Activated B cell treated with CpG ODN at 0.5 μM for 24 hours (primary cell): ENCODE data around the gene RASA3. TPM values are rescaled to one million over a fixed set of nuclear protein-coding genes. Genes with fewer than 3 reads are reported as not detected.

Experiments
- ATAC-seq: fragments of 200-7000 bp; cut with Tn5 transposase; one replicate; pipeline ENCODE4 v1.10.0; 2021; ENCODE audit warnings: low read depth, mild to moderate bottlenecking, moderate library complexity
- CTCF ChIA-PET: fragments of 350-600 bp; sonication (Branson Sonifier 250); formaldehyde crosslinking; loops from one replicate; lab custom pipeline; 2021; ENCODE audit warnings: antibody characterized with exemption; lab: Charles Lee
- POLR2A ChIA-PET: fragments of 350-600 bp; sonication (Branson Sonifier 250); formaldehyde crosslinking; loops from one replicate; lab custom pipeline; 2021; ENCODE audit warnings: antibody characterized with exemption; lab: Charles Lee
- DNase-seq: peaks from one replicate; pipeline ENCODE4 v3.0.0; 2022
- H3K27ac Mint-ChIP-seq: one replicate; pipeline ENCODE4 v1.8.0; 2020; ENCODE audit warnings: mixed read lengths
- H3K27me3 Mint-ChIP-seq: one replicate; pipeline ENCODE4 v1.8.0; 2021; ENCODE audit warnings: mixed read lengths
- H3K36me3 Mint-ChIP-seq: one replicate; pipeline ENCODE4 v1.8.0; 2021; ENCODE audit warnings: low read depth, mixed read lengths
- H3K4me1 Mint-ChIP-seq: one replicate; pipeline ENCODE4 v1.8.0; 2021; ENCODE audit warnings: mixed read lengths
- H3K4me3 Mint-ChIP-seq: one replicate; pipeline ENCODE4 v1.8.0; 2020; ENCODE audit warnings: mild to moderate bottlenecking, mixed read lengths
- H3K9me3 Mint-ChIP-seq: one replicate; pipeline ENCODE4 v1.8.0; 2020; ENCODE audit warnings: mixed read lengths
- intact Hi-C: fragments of 100-400 bp; cut with micrococcal nuclease; formaldehyde crosslinking; loops from one replicate; pipeline ENCODE4 v1.15.1; 2024
- total RNA-seq: library from RNA; stranded (reverse); gene quantifications from 2 replicates; pipeline ENCODE4 v1.2.3, GENCODE V29; 2022
- TF ChIP-seq, protein P1 (sequence below): fragments of 200-600 bp; IDR thresholded peaks from one replicate; pipeline ENCODE4 v1.8.0; 2022; ENCODE audit warnings: antibody characterized with exemption, mild to moderate bottlenecking

The RASA3 gene
- total RNA-seq, 1 donor from 2014 or later: 20.4 TPM

DNA sequence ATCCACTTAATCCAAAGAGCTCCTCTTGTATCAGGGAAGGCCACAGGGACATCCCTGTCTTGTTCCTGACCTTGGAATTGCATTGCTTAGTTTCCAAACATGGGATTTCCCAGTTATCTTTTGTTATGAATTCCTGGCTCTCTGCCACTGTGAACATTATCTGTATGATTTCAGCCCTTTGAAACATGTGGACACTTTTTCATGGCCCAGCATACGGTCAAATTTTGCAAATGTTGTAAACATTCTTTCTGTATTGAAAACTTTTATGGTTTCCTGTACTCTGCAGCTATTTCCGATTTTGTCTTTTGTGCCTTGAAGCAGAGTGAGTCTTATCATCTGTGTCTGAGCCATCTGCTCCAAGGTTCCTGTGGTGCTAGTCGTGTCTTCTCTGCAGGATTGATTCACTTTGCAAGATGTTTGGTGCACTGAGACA is 42.1 kb upstream of the RASA3 start:
- CTCF ChIA-PET: no interaction called here
- TF ChIP-seq, protein P1, sequence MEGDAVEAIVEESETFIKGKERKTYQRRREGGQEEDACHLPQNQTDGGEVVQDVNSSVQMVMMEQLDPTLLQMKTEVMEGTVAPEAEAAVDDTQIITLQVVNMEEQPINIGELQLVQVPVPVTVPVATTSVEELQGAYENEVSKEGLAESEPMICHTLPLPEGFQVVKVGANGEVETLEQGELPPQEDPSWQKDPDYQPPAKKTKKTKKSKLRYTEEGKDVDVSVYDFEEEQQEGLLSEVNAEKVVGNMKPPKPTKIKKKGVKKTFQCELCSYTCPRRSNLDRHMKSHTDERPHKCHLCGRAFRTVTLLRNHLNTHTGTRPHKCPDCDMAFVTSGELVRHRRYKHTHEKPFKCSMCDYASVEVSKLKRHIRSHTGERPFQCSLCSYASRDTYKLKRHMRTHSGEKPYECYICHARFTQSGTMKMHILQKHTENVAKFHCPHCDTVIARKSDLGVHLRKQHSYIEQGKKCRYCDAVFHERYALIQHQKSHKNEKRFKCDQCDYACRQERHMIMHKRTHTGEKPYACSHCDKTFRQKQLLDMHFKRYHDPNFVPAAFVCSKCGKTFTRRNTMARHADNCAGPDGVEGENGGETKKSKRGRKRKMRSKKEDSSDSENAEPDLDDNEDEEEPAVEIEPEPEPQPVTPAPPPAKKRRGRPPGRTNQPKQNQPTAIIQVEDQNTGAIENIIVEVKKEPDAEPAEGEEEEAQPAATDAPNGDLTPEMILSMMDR: no peak
- H3K36me3 Mint-ChIP-seq: no peaks in the 10 kb centered on the region
- H3K27ac Mint-ChIP-seq: no peak overlapping the region
- POLR2A ChIA-PET: no interaction called here
- no peaks in the 10 kb centered on the region for H3K4me1 Mint-ChIP-seq
- DNase-seq (no peak), ATAC-seq (no peak)
- H3K4me3 Mint-ChIP-seq: no peak overlapping the region
- H3K27me3 Mint-ChIP-seq: peaks cover 9% of the 10 kb centered on the region
- intact Hi-C loops: no loop called here
- peaks cover 8% of the 10 kb centered on the region for H3K9me3 Mint-ChIP-seq

DNA sequence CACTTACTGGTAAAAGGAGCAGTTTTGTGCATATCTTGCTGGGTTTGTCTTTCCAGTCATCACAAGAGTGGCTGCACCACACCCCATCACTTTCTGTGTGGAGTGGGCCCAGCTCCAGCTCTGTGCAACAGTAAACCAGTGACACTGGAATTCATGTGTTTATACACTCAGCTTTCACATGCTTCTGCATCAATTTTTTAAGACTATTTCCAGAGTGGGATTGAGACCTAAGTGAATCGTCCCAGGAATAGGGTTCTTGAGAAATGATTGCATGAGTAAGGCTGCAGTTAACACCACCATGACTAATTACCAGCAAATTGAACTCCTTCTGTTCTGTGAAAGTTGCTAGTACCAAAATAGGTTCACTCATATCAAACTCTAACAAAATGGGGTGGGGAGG is 41.3 kb upstream of the RASA3 start:
- POLR2A ChIA-PET: no interaction called here
- ATAC-seq (no peak), DNase-seq (no peak)
- Mint-ChIP-seq H3K36me3 (no peaks in the 10 kb centered on the region), H3K27me3 (peaks cover 11% of the 10 kb centered on the region), H3K27ac (no peak overlapping the region), H3K4me1 (no peaks in the 10 kb centered on the region), H3K9me3 (peaks cover 8% of the 10 kb centered on the region), H3K4me3 (no peak overlapping the region)
- CTCF ChIA-PET: no interaction called here
- TF ChIP-seq, protein P1: no peak
- intact Hi-C loops: no loop called here

- ChIA-PET POLR2A (no interaction called here), CTCF (no interaction called here)
- intact Hi-C loops: no loop called here
- Mint-ChIP-seq H3K27me3 (peaks cover 6% of the 10 kb centered on the region), H3K9me3 (peaks cover 8% of the 10 kb centered on the region), H3K4me1 (no peaks in the 10 kb centered on the region), H3K4me3 (no peak overlapping the region), H3K36me3 (no peaks in the 10 kb centered on the region), H3K27ac (no peak overlapping the region)
- ATAC-seq (no peak), DNase-seq (no peak)
- TF ChIP-seq, protein P1: no peak
These were observed 40.8 kb upstream of the RASA3 start for GRCh38 chr13:114173272-114173671.

DNA sequence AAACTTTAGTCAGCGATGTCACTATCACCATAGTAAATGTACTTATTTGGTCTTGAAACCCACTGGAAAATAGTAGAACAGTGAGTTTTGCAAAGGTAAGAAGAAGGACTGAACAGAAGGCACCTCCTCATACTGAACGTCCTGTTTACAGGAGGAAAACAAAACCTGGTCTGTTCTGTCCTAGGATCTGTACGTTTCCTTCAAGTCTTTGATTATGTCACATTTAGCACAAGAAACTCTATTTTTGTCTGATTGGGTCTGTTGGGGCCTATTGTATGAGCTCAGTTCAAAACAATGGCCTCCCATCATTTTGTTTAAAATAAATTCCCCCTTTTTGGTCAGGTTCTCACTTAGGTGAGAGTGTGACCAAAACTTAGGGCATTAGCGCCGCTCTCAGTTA is 35.5 kb upstream of the RASA3 start:
- TF ChIP-seq, protein P1: no peak
- POLR2A ChIA-PET: no interaction called here
- no peak for ATAC-seq
- Mint-ChIP-seq H3K4me1 (peaks cover 12% of the 10 kb centered on the region), H3K4me3 (no peak overlapping the region), H3K36me3 (no peaks in the 10 kb centered on the region), H3K9me3 (no peaks in the 10 kb centered on the region), H3K27me3 (peaks cover 18% of the 10 kb centered on the region), H3K27ac (no peak overlapping the region)
- no peak for DNase-seq
- CTCF ChIA-PET: no interaction called here
- intact Hi-C loops: no loop called here

- H3K4me1 Mint-ChIP-seq: peaks cover 15% of the 10 kb centered on the region
- intact Hi-C loops: no loop called here
- ATAC-seq (peak; percentile 28), DNase-seq (no peak)
- H3K27ac Mint-ChIP-seq: no peak overlapping the region
- no peaks in the 10 kb centered on the region for H3K9me3 Mint-ChIP-seq
- H3K27me3 Mint-ChIP-seq: peaks cover 18% of the 10 kb centered on the region
- TF ChIP-seq, protein P1: no peak
- POLR2A ChIA-PET: no interaction called here
- CTCF ChIA-PET: no interaction called here
- no peaks in the 10 kb centered on the region for H3K36me3 Mint-ChIP-seq
- no peak overlapping the region for H3K4me3 Mint-ChIP-seq
These were observed 35.0 kb upstream of the RASA3 start for GRCh38 chr13:114167426-114167825.
